H1 (cell line): ENCODE measurements around the gene RASD1. TPM values are rescaled to one million over a fixed set of nuclear protein-coding genes. Genes with fewer than 3 reads are reported as not detected.

Experiments
- CTCF ChIA-PET: fragments of 300-600 bp; sonication (Branson Sonifier 250); formaldehyde crosslinking; loops from one replicate; lab custom pipeline; 2021; ENCODE audit not compliant: partially characterized antibody; lab: Charles Lee
- POLR2A ChIA-PET: fragments of 300-600 bp; sonication (Branson Sonifier 250); formaldehyde crosslinking; loops from one replicate; lab custom pipeline; 2021; ENCODE audit warnings: inconsistent platforms; ENCODE audit not compliant: partially characterized antibody; lab: Charles Lee
- DNase-seq, 2 experiments: peaks; one replicate each; pipeline versions ENCODE4 v3.0.0 to v3.0.0-alpha.2; 2010 to 2022; ENCODE audit warnings: low spot score in 2 of 2, low read depth in 1 of 2, mixed read lengths in 1 of 2
- FAIRE-seq: peaks from 2 replicates; lab custom pipeline; 2011; peaks lifted over from hg19 to GRCh38; lab: Jason Lieb, UNC
- H2AFZ ChIP-seq: 2 replicates; pipeline ENCODE4 v1.8.1; 2012; ENCODE audit warnings: low read length, inconsistent platforms
- H2AK5ac ChIP-seq: 2 replicates; pipeline ENCODE4 v1.6.1; 2013; ENCODE audit warnings: low read depth, low read length
- H2BK120ac ChIP-seq: replicated peaks from 2 replicates; pipeline ENCODE3; 2013; ENCODE audit warnings: low read depth, low read length, inconsistent platforms
- H2BK12ac ChIP-seq: 2 replicates; pipeline ENCODE4 v1.6.1; 2013; ENCODE audit warnings: low read depth, low read length
- H2BK15ac ChIP-seq: 2 replicates; pipeline ENCODE4 v1.6.1; 2013; ENCODE audit warnings: low read length
- H2BK20ac ChIP-seq: 2 replicates; pipeline ENCODE4 v1.6.1; 2013; ENCODE audit warnings: low read length
- H2BK5ac ChIP-seq: 2 replicates; pipeline ENCODE4 v1.6.1; 2013; ENCODE audit warnings: low read depth, low read length
- H3K14ac ChIP-seq: 2 replicates; pipeline ENCODE4 v1.6.1; 2013; ENCODE audit warnings: inconsistent platforms; ENCODE audit not compliant: insufficient read length
- H3K18ac ChIP-seq: 2 replicates; pipeline ENCODE4 v1.6.1; 2013; ENCODE audit warnings: low read length; ENCODE audit errors: extremely low read depth
- H3K23ac ChIP-seq: 2 replicates; pipeline ENCODE4 v1.6.1; 2013; ENCODE audit warnings: inconsistent platforms; ENCODE audit not compliant: insufficient read length
- H3K23me2 ChIP-seq: 2 replicates; pipeline ENCODE4 v1.6.1; 2013; ENCODE audit warnings: low read depth, low read length
- H3K27ac ChIP-seq: 2 replicates; pipeline ENCODE4 v1.6.1; 2011; ENCODE audit warnings: low read depth, low read length, inconsistent platforms
- H3K27me3 ChIP-seq, 4 experiments: replicated peaks in 1 of 4; 1 replicate in 1 of 4; 2 replicates in 3 of 4; pipeline versions ENCODE4 v1.6.1 to v1.8.1; 2011 to 2013; ENCODE audit warnings: low read length in 3 of 4, mild to moderate bottlenecking in 3 of 4, inconsistent platforms in 2 of 4, mixed read lengths in 2 of 4, moderate library complexity in 1 of 4; ENCODE audit not compliant: control insufficient read depth in 3 of 4, insufficient read depth in 3 of 4; ENCODE audit errors: extremely low read depth in 1 of 4
- H3K36me3 ChIP-seq, 4 experiments: 2 replicates each; pipeline versions ENCODE4 v1.6.1 to v1.8.1; 2011 to 2013; ENCODE audit warnings: mild to moderate bottlenecking in 4 of 4, low read length in 3 of 4, moderate library complexity in 2 of 4, control low read depth in 1 of 4, inconsistent platforms in 1 of 4; ENCODE audit not compliant: insufficient read depth in 4 of 4, control insufficient read depth in 2 of 4
- H3K4ac ChIP-seq: replicated peaks from 2 replicates; pipeline ENCODE3; 2013; ENCODE audit warnings: low read length, low read depth, mixed read lengths, inconsistent platforms; ENCODE audit not compliant: insufficient read length
- H3K4me1 ChIP-seq, 4 experiments: replicated peaks in 1 of 4; 1 replicate in 1 of 4; 2 replicates in 3 of 4; pipeline versions ENCODE4 v1.6.1 to v1.8.1; 2011 to 2013; ENCODE audit warnings: low read length in 3 of 4, inconsistent platforms in 2 of 4, mixed read lengths in 1 of 4; ENCODE audit not compliant: insufficient read depth in 4 of 4, control insufficient read depth in 3 of 4
- H3K4me2 ChIP-seq, 2 experiments: 2 replicates each; pipeline versions ENCODE4 v1.6.1 to v1.8.1; 2011 to 2013; ENCODE audit warnings: low read depth in 2 of 2, low read length in 2 of 2, control low read depth in 1 of 2, inconsistent platforms in 1 of 2, mild to moderate bottlenecking in 1 of 2; ENCODE audit not compliant: insufficient read depth in 1 of 2
- H3K4me3 ChIP-seq, 4 experiments: fragments of 200-600, 300-600 bp in 1 of 4; sonication (generic), shearing (Covaris generic), sonication (Bioruptor Twin) in 1 of 4; 2 replicates each; pipeline versions ENCODE4 v1.5.1 to v1.8.1; 2011 to 2016; ENCODE audit warnings: low read length in 4 of 4, low read depth in 3 of 4, control low read depth in 2 of 4, inconsistent platforms in 2 of 4, mild to moderate bottlenecking in 2 of 4, mixed read lengths in 1 of 4, moderate library complexity in 1 of 4; ENCODE audit not compliant: insufficient read depth in 2 of 4; ENCODE audit errors: extremely low read depth in 1 of 4
- H3K56ac ChIP-seq: replicated peaks from 2 replicates; pipeline ENCODE3; 2013; ENCODE audit warnings: low read depth, mild to moderate bottlenecking, mixed read lengths, low read length, inconsistent platforms; ENCODE audit not compliant: insufficient read length
- H3K79me1 ChIP-seq: 2 replicates; pipeline ENCODE4 v1.6.1; 2013; ENCODE audit warnings: low read depth, low read length, control low read depth
- H3K79me2 ChIP-seq, 2 experiments: 2 replicates each; pipeline versions ENCODE4 v1.6.1 to v1.8.1; 2012 to 2013; ENCODE audit warnings: low read length in 2 of 2, mild to moderate bottlenecking in 2 of 2, inconsistent platforms in 1 of 2; ENCODE audit not compliant: insufficient read depth in 2 of 2, control insufficient read depth in 1 of 2
- H3K9ac ChIP-seq, 4 experiments: replicated peaks in 1 of 4; 1 replicate in 1 of 4; 2 replicates in 3 of 4; pipeline versions ENCODE4 v1.6.1 to v1.8.1; 2011 to 2013; ENCODE audit warnings: low read depth in 3 of 4, low read length in 3 of 4, control low read depth in 2 of 4, mild to moderate bottlenecking in 2 of 4, moderate library complexity in 2 of 4, inconsistent platforms in 1 of 4; ENCODE audit errors: extremely low read depth in 1 of 4
- H3K9me3 ChIP-seq, 2 experiments: 2 replicates each; pipeline versions ENCODE4 v1.6.1 to v1.8.1; 2012 to 2013; ENCODE audit warnings: mild to moderate bottlenecking in 2 of 2, moderate library complexity in 2 of 2, control low read depth in 1 of 2, inconsistent platforms in 1 of 2, low read depth in 1 of 2, low read length in 1 of 2, mixed read lengths in 1 of 2; ENCODE audit not compliant: insufficient read depth in 2 of 2
- H4K20me1 ChIP-seq, 2 experiments: replicated peaks in 1 of 2; 2 replicates each; pipeline versions ENCODE3 to v1.8.1; 2011 to 2013; ENCODE audit warnings: inconsistent platforms in 2 of 2, low read length in 2 of 2, mild to moderate bottlenecking in 1 of 2; ENCODE audit not compliant: insufficient read depth in 2 of 2, control insufficient read depth in 1 of 2
- H4K5ac ChIP-seq: 2 replicates; pipeline ENCODE4 v1.6.1; 2013; ENCODE audit warnings: low read length, low read depth, mixed read lengths, inconsistent platforms; ENCODE audit not compliant: insufficient read length
- H4K8ac ChIP-seq: 2 replicates; pipeline ENCODE4 v1.8.0; 2013; ENCODE audit warnings: mild to moderate bottlenecking, moderate library complexity, low read length, inconsistent platforms; ENCODE audit not compliant: insufficient read depth; ENCODE audit errors: extremely low read depth
- H4K91ac ChIP-seq: replicated peaks from 2 replicates; pipeline ENCODE3; 2013; ENCODE audit warnings: low read length, mixed read lengths, inconsistent platforms; ENCODE audit not compliant: insufficient read length
- CHD1 ChIP-seq: IDR thresholded peaks from 2 replicates; pipeline ENCODE4 v1.6.1; 2012; ENCODE audit warnings: low read depth, low read length, improper control_type of control experiment
- EZH2 ChIP-seq: fragments of 200-600 bp; sonication (generic); IDR thresholded peaks from 2 replicates; pipeline ENCODE4 v1.7.1; 2012; ENCODE audit warnings: low read depth, mild to moderate bottlenecking, moderate library complexity, low read length, inconsistent platforms; ENCODE audit not compliant: severe bottlenecking
- JUN ChIP-seq: IDR thresholded peaks from 2 replicates; pipeline ENCODE4 v1.6.1; 2011; ENCODE audit warnings: low read depth, mild to moderate bottlenecking, improper control_type of control experiment, low read length
- SIX5 ChIP-seq: IDR thresholded peaks from 2 replicates; pipeline ENCODE4 v1.6.1; 2011; ENCODE audit warnings: mild to moderate bottlenecking, low read depth, low read length
- TBP ChIP-seq: IDR thresholded peaks from 2 replicates; pipeline ENCODE4 v1.6.1; 2011; ENCODE audit warnings: low read depth, low read length, improper control_type of control experiment
- WGBS, 2 experiments: shearing (Covaris generic) in 1 of 2; methylation state at CpG; one replicate each; pipeline versions ENCODE4 v1.1.6 to v1.1.7; 2013 to 2015; ENCODE audit warnings: low lambda C conversion rate in 2 of 2, mixed read lengths in 2 of 2, inconsistent platforms in 1 of 2, low coverage in 1 of 2, missing lambda C conversion rate in 1 of 2; ENCODE audit not compliant: insufficient replicate concordance in 2 of 2, insufficient coverage in 1 of 2, insufficient read length in 1 of 2; ENCODE audit errors: extremely low coverage in 1 of 2, missing lambda C conversion rate in 1 of 2; 5-methylcytosine and 5-hydroxymethylcytosine counted together
- polyA plus RNA-seq, 7 experiments: library from polyadenylated mRNA; depleted of rRNA in 3 of 7; stranded (reverse) in 5 of 7; unstranded in 2 of 7; fragments of >200 nt in 5 of 7; fragments of 200-250 nt in 2 of 7; gene quantifications; 1 replicate in 5 of 7; 2 replicates in 1 of 7; 4 replicates in 1 of 7; pipeline versions ENCODE4 v1.2.1 to v1.2.3, GENCODE V29; 2011 to 2013; ENCODE audit warnings: missing spikeins in 2 of 7, mixed read lengths in 2 of 7
- total RNA-seq: library from RNA; stranded (reverse); fragmentation: NEBNext Ultra II Directional; extraction: Animal tissue kit (Norgen Biotek cat#: 25700); gene quantifications from 2 replicates; pipeline ENCODE4 v1.2.1, GENCODE V29; 2021

Gene RASD1
- total and polyA plus RNA-seq, 2 of the 8 experiments (the other 6 are each of a cell fraction or from before 2014, with no cell fraction given) = 2.3 to 2.6 TPM

- Histone ChIP-seq H3K9me3 (no peaks in the 10 kb centered on the region), H3K18ac (no peak overlapping the region), H3K27ac (no peak overlapping the region), H2AFZ (no peak overlapping the region), H3K79me2 (no peaks in the 10 kb centered on the region), H3K4ac (no peak overlapping the region), H3K36me3 (no peaks in the 10 kb centered on the region), H3K27me3 (no peaks in the 10 kb centered on the region; a peak in 2 of 7 replicates), H3K23ac (no peak overlapping the region), H4K8ac (no peak overlapping the region), H4K5ac (no peak overlapping the region), H3K9ac (no peak overlapping the region), H3K14ac (no peak overlapping the region), H2AK5ac (no peak overlapping the region), H2BK15ac (no peak overlapping the region), H2BK20ac (no peak overlapping the region), H3K4me1 (no peaks in the 10 kb centered on the region), H3K56ac (no peak overlapping the region), H3K23me2 (no peaks in the 10 kb centered on the region), H4K91ac (no peak overlapping the region), H2BK5ac (no peak overlapping the region), H3K4me3 (no peak overlapping the region), H3K79me1 (no peaks in the 10 kb centered on the region), H2BK12ac (no peak overlapping the region), H3K4me2 (no peak overlapping the region), H4K20me1 (no peaks in the 10 kb centered on the region), H2BK120ac (no peak overlapping the region)
- 73% methylated on average over 5 of the region's 5 CpGs; no CpG with 5 or more reads in 1 of the 2 experiments for whole genome bisulfite sequencing, 2 experiments
- CTCF ChIA-PET = interaction anchor here (1.1 to 2.2 kb wide), 3 partner anchors 25 to 112 kb away, joined by 3 to 8 read pairs (median 6); no protein-coding TSS in a partner anchor
- POLR2A ChIA-PET = interaction anchor here (0.6 to 1.2 kb wide), 2 partner anchors 9 to 132 kb away, joined by 3 read pairs; no protein-coding TSS in a partner anchor
- TF ChIP-seq JUN (no peak), EZH2 (no peak), TBP (no peak), CHD1 (no peak), SIX5 (no peak)
- DNase-seq = no peak
- FAIRE-seq = no peak
Observed at GRCh38 chr17:17466511-17466910, 29.7 kb downstream of the RASD1 start.
